ENCODE measurements around the gene WDR73. TPM values are rescaled to one million over a fixed set of nuclear protein-coding genes. Genes with fewer than 3 reads are reported as not detected.
"Not testable (repeated sequence)": the region's sequence is repeated elsewhere in the genome, so short reads cannot be mapped to it uniquely, and the experiment has no call there.

WDR73 gene
- polyA plus RNA-seq, 1 experiment: 18.7 TPM

GRCh38 chr15:84697236-84697990 lies 43.3 kb upstream of the WDR73 start:
- ChIA-PET POLR2A (interaction anchor here (0.7 kb wide), 1 partner anchor 36 kb away, joined by 4 read pairs; no protein-coding TSS in a partner anchor), CTCF (interaction anchor here (1.0 to 1.1 kb wide), 3 partner anchors 12 to 39 kb away, joined by 3 to 5 read pairs (median 3); partner anchors contain the start of gene NMB)
- H3K4me3 ChIP-seq (ENCODE audit: low read depth, low read length): no peak overlapping the region
- no peak for TF ChIP-seq CTCF (IDR thresholded peaks at IDR 0.05; ENCODE audit: low read depth, low read length)
- DNase-seq (ENCODE audit: low read depth, low spot score): no peak
- no peak overlapping the region for H3K27ac ChIP-seq (ENCODE audit: low read depth, low read length)
- no peaks in the 10 kb centered on the region for H3K9me3 ChIP-seq (ENCODE audit: control insufficient read depth, insufficient read depth, low read length)
- no peaks in the 10 kb centered on the region for H3K27me3 ChIP-seq (ENCODE audit: control insufficient read depth, insufficient read depth, low read length)

- H3K4me3 ChIP-seq (ENCODE audit: low read depth, low read length): no peak overlapping the region
- DNase-seq (ENCODE audit: low read depth, low spot score): no peak
- no peak for TF ChIP-seq CTCF (IDR thresholded peaks at IDR 0.05; ENCODE audit: low read depth, low read length)
- no peaks in the 10 kb centered on the region for H3K9me3 ChIP-seq (ENCODE audit: control insufficient read depth, insufficient read depth, low read length)
- ChIA-PET POLR2A (interaction anchor here (0.7 kb wide), 1 partner anchor 36 kb away, joined by 4 read pairs; no protein-coding TSS in a partner anchor), CTCF (no interaction called here)
- no peak overlapping the region for H3K27ac ChIP-seq (ENCODE audit: low read depth, low read length)
- no peaks in the 10 kb centered on the region for H3K27me3 ChIP-seq (ENCODE audit: control insufficient read depth, insufficient read depth, low read length)
Measured at GRCh38 chr15:84696757-84697156, 42.7 kb upstream of the WDR73 start.

GRCh38 chr15:84690342-84690741 lies 36.3 kb upstream of the WDR73 start:
- TF ChIP-seq CTCF (IDR thresholded peaks at IDR 0.05; ENCODE audit: low read depth, low read length): no peak
- DNase-seq (ENCODE audit: low read depth, low spot score): no peak
- Histone ChIP-seq H3K27me3 (ENCODE audit: control insufficient read depth, insufficient read depth, low read length) (no peaks in the 10 kb centered on the region), H3K9me3 (ENCODE audit: control insufficient read depth, insufficient read depth, low read length) (no peaks in the 10 kb centered on the region), H3K4me3 (ENCODE audit: low read depth, low read length) (no peak overlapping the region), H3K27ac (ENCODE audit: low read depth, low read length) (no peak overlapping the region)
- ChIA-PET POLR2A (no interaction called here), CTCF (no interaction called here)

GRCh38 chr15:84689858-84690257 lies 35.8 kb upstream of the WDR73 start:
- POLR2A ChIA-PET: no interaction called here
- Histone ChIP-seq H3K4me3 (ENCODE audit: low read depth, low read length) (no peak overlapping the region), H3K27me3 (ENCODE audit: control insufficient read depth, insufficient read depth, low read length) (no peaks in the 10 kb centered on the region), H3K27ac (ENCODE audit: low read depth, low read length) (no peak overlapping the region), H3K9me3 (ENCODE audit: control insufficient read depth, insufficient read depth, low read length) (no peaks in the 10 kb centered on the region)
- DNase-seq (ENCODE audit: low read depth, low spot score): no peak
- CTCF ChIA-PET: no interaction called here
- no peak for TF ChIP-seq CTCF (IDR thresholded peaks at IDR 0.05; ENCODE audit: low read depth, low read length)

GRCh38 chr15:84686446-84686845 lies 32.4 kb upstream of the WDR73 start:
- ChIA-PET CTCF (interaction anchor here (0.6 kb wide), 1 partner anchor 28 kb away, joined by 3 read pairs; no protein-coding TSS in a partner anchor), POLR2A (interaction anchor here (1.3 kb wide), 1 partner anchor 30 kb away, joined by 3 read pairs; the partner anchor contains the start of gene SEC11A)
- not testable (repeated sequence) for DNase-seq (ENCODE audit: low read depth, low spot score); H3K4me3 ChIP-seq (ENCODE audit: low read depth, low read length); H3K9me3 ChIP-seq (ENCODE audit: control insufficient read depth, insufficient read depth, low read length); H3K27me3 ChIP-seq (ENCODE audit: control insufficient read depth, insufficient read depth, low read length); H3K27ac ChIP-seq (ENCODE audit: low read depth, low read length)

All from AG04450 (cell line).